Measurements from ENCODE around the gene WSCD2. TPM values are rescaled to one million over a fixed set of nuclear protein-coding genes. Genes with fewer than 3 reads are reported as not detected.

WSCD2 gene
- polyA plus RNA-seq, 1 donor (not counting 4 experiments of a cell fraction or from before 2014, with no cell fraction given), result not detected

DNA sequence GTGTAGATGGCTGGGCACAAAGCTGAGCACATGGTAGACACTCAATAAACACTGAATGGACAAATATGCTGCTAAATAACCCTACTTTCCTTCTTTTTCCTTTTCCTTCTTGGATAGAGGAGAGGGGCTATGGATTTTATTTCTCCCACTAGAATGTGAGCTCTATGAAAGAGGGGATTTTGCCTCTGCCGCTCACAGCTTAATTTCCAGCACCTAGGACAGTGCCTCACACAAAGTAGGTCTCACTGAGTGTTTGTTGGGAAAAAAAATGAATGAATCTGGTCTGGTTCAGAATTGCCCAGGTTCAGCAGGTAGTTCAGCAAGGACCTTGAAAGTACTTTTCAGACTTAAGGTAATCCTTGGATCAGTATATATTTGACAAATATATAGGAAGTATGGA is 65.5 kb downstream of the WSCD2 start:
- Histone ChIP-seq H3K4me3 (ENCODE audit: control insufficient read depth in 2 of 3, extremely low read depth in 1 of 3, insufficient read depth in 2 of 3, low read depth in 1 of 3, low read length in 3 of 3) (no peak overlapping the region), H3K9ac (ENCODE audit: control insufficient read depth, extremely low read depth, insufficient read depth, low read length) (no peak overlapping the region), H3K4me1 (ENCODE audit: control insufficient read depth, extremely low read depth, insufficient read depth, low read length) (no peaks in the 10 kb centered on the region), H3K4me2 (ENCODE audit: control insufficient read depth, extremely low read depth, insufficient read depth, low read depth, low read length) (no peak overlapping the region), H3K36me3 (ENCODE audit: control insufficient read depth in 2 of 2, extremely low read depth in 1 of 2, insufficient read depth in 2 of 2, low read length in 2 of 2) (no peaks in the 10 kb centered on the region), H3K79me2 (ENCODE audit: control insufficient read depth, insufficient read depth, low read length) (no peaks in the 10 kb centered on the region), H3K27ac (ENCODE audit: control insufficient read depth, insufficient read depth, low read length) (no peak overlapping the region), H3K9me3 (ENCODE audit: control insufficient read depth, low read depth, low read length) (no peaks in the 10 kb centered on the region), H3K9me1 (ENCODE audit: control insufficient read depth, extremely low read depth, insufficient read depth, low read length) (no peaks in the 10 kb centered on the region), H4K20me1 (ENCODE audit: control insufficient read depth, extremely low read depth, insufficient read depth, low read length) (no peaks in the 10 kb centered on the region), H3K27me3 (ENCODE audit: control insufficient read depth, extremely low read depth, insufficient read depth, low read length) (no peaks in the 10 kb centered on the region), H2AFZ (ENCODE audit: control insufficient read depth, low read length) (no peak overlapping the region)
- TF ChIP-seq CTCF (optimal IDR thresholded peaks at IDR 0.05 in 1 of 3, IDR thresholded peaks at IDR 0.05 in 1 of 3, conservative IDR thresholded peaks at IDR 0.05 in 1 of 3; ENCODE audit: extremely low read depth in 1 of 3, insufficient read depth in 2 of 3, low read length in 3 of 3) (no peak), EZH2 (IDR thresholded peaks at IDR 0.05; ENCODE audit: low read length) (no peak)
- FAIRE-seq, result no peak
- DNase-seq (ENCODE audit: low read depth, low spot score), result no peak
- dilution Hi-C loops (cut with MboI; ENCODE audit: extremely low pct_ligation_motif_present, low sequenced_read_pairs), result no loop called here

DNA sequence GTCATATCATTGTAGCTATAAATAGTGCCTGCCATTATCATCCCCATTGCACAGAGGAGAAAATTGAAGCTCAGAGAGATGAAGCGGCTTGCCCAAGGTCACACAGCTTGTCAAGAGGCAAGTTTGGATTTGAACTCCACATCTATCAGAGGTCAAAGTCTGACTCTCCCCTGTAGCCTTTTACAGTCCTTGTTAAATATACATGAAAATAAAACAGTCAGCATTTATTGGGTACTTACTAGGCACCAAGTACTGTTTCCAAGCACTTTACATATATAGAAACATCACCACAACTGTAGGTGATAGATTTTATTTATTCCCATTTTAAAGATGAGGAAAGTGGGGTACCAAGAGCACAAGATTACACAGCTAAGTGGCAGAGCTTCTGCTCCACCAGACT is 67.2 kb downstream of the WSCD2 start:
- no peak overlapping the region for H3K4me3 ChIP-seq (ENCODE audit: control insufficient read depth in 2 of 3, extremely low read depth in 1 of 3, insufficient read depth in 2 of 3, low read depth in 1 of 3, low read length in 3 of 3)
- no peaks in the 10 kb centered on the region for H3K27me3 ChIP-seq (ENCODE audit: control insufficient read depth, extremely low read depth, insufficient read depth, low read length)
- no peaks in the 10 kb centered on the region for H3K79me2 ChIP-seq (ENCODE audit: control insufficient read depth, insufficient read depth, low read length)
- H2AFZ ChIP-seq (ENCODE audit: control insufficient read depth, low read length), result no peak overlapping the region
- dilution Hi-C loops (cut with MboI; ENCODE audit: extremely low pct_ligation_motif_present, low sequenced_read_pairs), result loop anchor here (5.0 kb wide), 1 partner anchor 36 kb away; no protein-coding TSS in a partner anchor
- H3K4me1 ChIP-seq (ENCODE audit: control insufficient read depth, extremely low read depth, insufficient read depth, low read length), result no peaks in the 10 kb centered on the region
- no peak for FAIRE-seq
- TF ChIP-seq EZH2 (IDR thresholded peaks at IDR 0.05; ENCODE audit: low read length), result no peak
- TF ChIP-seq CTCF (optimal IDR thresholded peaks at IDR 0.05 in 1 of 3, IDR thresholded peaks at IDR 0.05 in 1 of 3, conservative IDR thresholded peaks at IDR 0.05 in 1 of 3; ENCODE audit: extremely low read depth in 1 of 3, insufficient read depth in 2 of 3, low read length in 3 of 3), result no peak
- H4K20me1 ChIP-seq (ENCODE audit: control insufficient read depth, extremely low read depth, insufficient read depth, low read length), result no peaks in the 10 kb centered on the region
- no peak overlapping the region for H3K27ac ChIP-seq (ENCODE audit: control insufficient read depth, insufficient read depth, low read length)
- H3K9me3 ChIP-seq (ENCODE audit: control insufficient read depth, low read depth, low read length), result no peaks in the 10 kb centered on the region
- H3K9ac ChIP-seq (ENCODE audit: control insufficient read depth, extremely low read depth, insufficient read depth, low read length), result no peak overlapping the region
- no peaks in the 10 kb centered on the region for H3K36me3 ChIP-seq (ENCODE audit: control insufficient read depth in 2 of 2, extremely low read depth in 1 of 2, insufficient read depth in 2 of 2, low read length in 2 of 2)
- no peak overlapping the region for H3K4me2 ChIP-seq (ENCODE audit: control insufficient read depth, extremely low read depth, insufficient read depth, low read depth, low read length)
- H3K9me1 ChIP-seq (ENCODE audit: control insufficient read depth, extremely low read depth, insufficient read depth, low read length), result no peaks in the 10 kb centered on the region
- DNase-seq (ENCODE audit: low read depth, low spot score), result no peak
